Amniotic epithelial cell (primary cell): ENCODE data around the gene CPSF7.
"Not testable (repeated sequence)": the region's sequence is repeated elsewhere in the genome, so short reads cannot be mapped to it uniquely, and the experiment has no call there.

Experiments used
- DNase-seq: peaks from one replicate; pipeline ENCODE4 v3.0.0-alpha.2; 2010; ENCODE audit warnings: low read depth

Gene CPSF7

GRCh38 chr11:61429691-61430582 is at the start of gene CPSF7, which contains the start of gene SDHAF2:
Gene CPSF7 (minus strand): TSS chr11:61429975. CDS start chr11:61429235, 740 bp downstream.
Gene SDHAF2 (plus strand): TSS chr11:61430124. CDS start chr11:61430147, 23 bp downstream.
- DNase-seq = peak; percentile 91

- DNase-seq = no peak
These were observed 48.0 kb upstream of the CPSF7 start for GRCh38 chr11:61477727-61478148.

GRCh38 chr11:61477126-61477525 is 47.4 kb upstream of the CPSF7 start:
- DNase-seq = no peak

GRCh38 chr11:61476371-61476770 is 46.6 kb upstream of the CPSF7 start:
- no peak for DNase-seq

GRCh38 chr11:61475433-61475832 is 45.7 kb upstream of the CPSF7 start:
- DNase-seq = no peak

- peak; percentile 25 for DNase-seq
These were observed 44.4 kb upstream of the CPSF7 start for GRCh38 chr11:61474013-61474643.

GRCh38 chr11:61473370-61474012 is 43.7 kb upstream of the CPSF7 start:
- peak; percentile 74 for DNase-seq

GRCh38 chr11:61472868-61473267 is 43.1 kb upstream of the CPSF7 start:
- DNase-seq = no peak

- no peak for DNase-seq
These were observed 42.5 kb upstream of the CPSF7 start for GRCh38 chr11:61472282-61472681.

GRCh38 chr11:61468002-61468401 is 38.2 kb upstream of the CPSF7 start:
- no peak for DNase-seq

- DNase-seq = not testable (repeated sequence)
These were observed 37.8 kb upstream of the CPSF7 start for GRCh38 chr11:61467602-61468001.

GRCh38 chr11:61460986-61461385 is 31.2 kb upstream of the CPSF7 start:
- peak; percentile 34 for DNase-seq

GRCh38 chr11:61460474-61460881 is 30.7 kb upstream of the CPSF7 start:
- DNase-seq = no peak

GRCh38 chr11:61454520-61454919 is 24.7 kb upstream of the CPSF7 start:
- no peak for DNase-seq

- DNase-seq = no peak
These were observed 23.9 kb upstream of the CPSF7 start for GRCh38 chr11:61453695-61454094.

GRCh38 chr11:61452825-61453224 is 23.1 kb upstream of the CPSF7 start:
- DNase-seq = no peak

- no peak for DNase-seq
These were observed 18.8 kb upstream of the CPSF7 start for GRCh38 chr11:61448552-61448927.

GRCh38 chr11:61447601-61448551 is 18.1 kb upstream of the CPSF7 start:
- DNase-seq = peak; percentile 46

GRCh38 chr11:61446211-61446651 is 16.5 kb upstream of the CPSF7 start:
- peak; percentile 94 for DNase-seq

- no peak for DNase-seq
These were observed 15.7 kb upstream of the CPSF7 start for GRCh38 chr11:61445516-61445915.

- DNase-seq = no peak
These were observed 12.8 kb upstream of the CPSF7 start for GRCh38 chr11:61442616-61443015.
